Duodenal mucosa (tissue), 2 donors: ENCODE measurements around the gene ETV6.

Experiments
- H3K27ac ChIP-seq: one replicate; pipeline ENCODE4 v1.7.0; 2013; ENCODE audit warnings: low read depth, low read length
- H3K27me3 ChIP-seq, 2 donors: one replicate each; pipeline ENCODE4 v1.7.0; 2013; ENCODE audit warnings: low read length in 2 of 2, control low read depth in 1 of 2; ENCODE audit not compliant: insufficient read depth in 2 of 2, control insufficient read depth in 1 of 2
- H3K36me3 ChIP-seq, 2 donors: one replicate each; pipeline ENCODE4 v1.7.0; 2013; ENCODE audit warnings: low read length in 2 of 2, control low read depth in 1 of 2; ENCODE audit not compliant: insufficient read depth in 2 of 2, control insufficient read depth in 1 of 2
- H3K4me1 ChIP-seq, 2 donors: one replicate each; pipeline ENCODE4 v1.7.0; 2013; ENCODE audit warnings: low read length in 2 of 2, control low read depth in 1 of 2; ENCODE audit not compliant: insufficient read depth in 2 of 2, control insufficient read depth in 1 of 2
- H3K4me3 ChIP-seq, 2 donors: one replicate each; pipeline ENCODE4 v1.7.0; 2013; ENCODE audit warnings: low read length in 2 of 2, low read depth in 1 of 2
- H3K9ac ChIP-seq, 2 donors: one replicate each; pipeline ENCODE4 v1.7.0; 2013; ENCODE audit warnings: low read length in 2 of 2, low read depth in 1 of 2
- H3K9me3 ChIP-seq, 2 donors: one replicate each; pipeline ENCODE4 v1.7.0; 2013; ENCODE audit warnings: low read length in 2 of 2, control low read depth in 1 of 2; ENCODE audit not compliant: control insufficient read depth in 1 of 2

Gene ETV6

DNA sequence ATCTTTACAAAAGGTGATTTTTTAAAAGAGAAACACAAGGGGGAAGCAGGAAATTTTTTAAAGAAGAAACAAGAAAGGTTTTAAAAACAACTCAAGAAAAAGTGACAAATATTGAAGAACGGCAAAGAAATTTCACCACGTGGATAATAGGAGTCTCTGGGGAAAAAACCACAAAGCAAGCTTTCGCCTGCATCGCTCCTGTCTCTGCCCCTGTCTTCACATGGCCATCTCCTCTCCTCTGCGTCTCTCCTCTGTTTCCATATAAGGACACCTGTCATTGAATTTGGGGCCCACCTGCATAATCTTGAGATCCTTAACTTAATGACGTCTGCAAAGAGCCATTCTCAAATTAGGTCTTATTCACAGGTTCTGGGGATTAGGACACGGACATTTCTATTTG is 175.8 kb downstream of the ETV6 start:
- no peaks in the 10 kb centered on the region for H3K27me3 ChIP-seq
- peaks cover 14 to 23% of the 10 kb centered on the region in 2 donors for H3K4me1 ChIP-seq
- no peak overlapping the region for H3K9ac ChIP-seq
- no peak overlapping the region for H3K4me3 ChIP-seq
- H3K27ac ChIP-seq: no peak overlapping the region
- H3K36me3 ChIP-seq: peaks cover 0 to 7% of the 10 kb centered on the region in 2 donors
- no peaks in the 10 kb centered on the region for H3K9me3 ChIP-seq

DNA sequence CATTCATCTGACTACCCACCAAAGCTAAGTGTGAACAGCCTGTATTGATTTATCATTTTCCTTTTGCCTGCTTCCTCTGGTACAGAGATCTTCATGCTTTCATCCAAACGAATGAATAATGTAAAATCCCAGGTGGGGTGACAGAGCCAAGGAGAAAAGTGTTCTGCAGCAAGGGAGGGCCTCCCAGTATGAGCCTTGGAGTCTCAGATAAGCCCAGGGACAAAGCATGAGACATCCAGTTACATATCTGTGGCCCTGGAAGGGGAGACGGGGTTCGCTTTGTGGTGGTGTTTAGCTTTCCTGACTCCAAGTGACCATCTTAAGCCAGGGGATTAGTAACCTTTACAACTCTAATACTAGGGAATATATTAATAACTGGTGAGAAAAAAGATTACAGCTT is 177.1 kb downstream of the ETV6 start:
- Histone ChIP-seq H3K36me3 (peaks cover 0 to 7% of the 10 kb centered on the region in 2 donors), H3K4me1 (peaks cover 14 to 23% of the 10 kb centered on the region in 2 donors), H3K4me3 (no peak overlapping the region), H3K9ac (no peak overlapping the region), H3K9me3 (no peaks in the 10 kb centered on the region), H3K27me3 (no peaks in the 10 kb centered on the region), H3K27ac (no peak overlapping the region)

- Histone ChIP-seq H3K9me3 (no peaks in the 10 kb centered on the region), H3K4me1 (peaks cover 7 to 16% of the 10 kb centered on the region in 2 donors), H3K4me3 (no peak overlapping the region), H3K36me3 (peaks cover 0 to 7% of the 10 kb centered on the region in 2 donors), H3K27ac (no peak overlapping the region), H3K27me3 (no peaks in the 10 kb centered on the region), H3K9ac (no peak overlapping the region)
Observed at GRCh38 chr12:11827091-11828061, 177.9 kb downstream of the ETV6 start.

DNA sequence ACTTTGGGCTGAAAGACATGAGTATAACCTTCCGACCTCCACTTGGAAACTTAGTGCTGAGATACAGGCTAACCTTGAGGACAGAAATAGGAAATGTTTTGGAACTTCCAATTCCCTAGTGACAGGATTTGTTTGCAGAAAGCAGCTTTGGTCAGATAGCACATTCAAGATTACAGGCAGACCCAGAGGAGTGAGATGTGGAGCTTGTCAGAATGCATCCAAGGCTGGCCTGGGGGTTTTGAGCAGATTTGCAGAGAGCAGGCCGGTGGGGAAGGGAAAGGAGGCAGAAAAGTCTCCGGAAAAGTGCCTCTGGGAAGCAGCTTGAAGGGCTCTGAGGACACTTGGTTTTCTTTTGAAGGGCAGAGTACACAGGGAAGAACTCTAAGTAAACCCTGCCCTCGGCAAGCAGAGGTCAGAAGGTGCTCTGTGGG is 180.3 kb downstream of the ETV6 start:
- H3K4me3 ChIP-seq: no peak overlapping the region

GRCh38 chr12:11830307-11830801 is 180.9 kb downstream of the ETV6 start:
- H3K36me3 ChIP-seq: peaks cover 0 to 7% of the 10 kb centered on the region in 2 donors
- H3K9me3 ChIP-seq: no peaks in the 10 kb centered on the region
- no peak overlapping the region for H3K9ac ChIP-seq
- no peak overlapping the region for H3K27ac ChIP-seq
- H3K4me1 ChIP-seq: peaks cover 14 to 31% of the 10 kb centered on the region in 2 donors
- H3K4me3 ChIP-seq: no peak overlapping the region
- no peaks in the 10 kb centered on the region for H3K27me3 ChIP-seq

More for the DNA sequence above, 180.3 kb downstream of the ETV6 start:
- H3K27me3 ChIP-seq: no peaks in the 10 kb centered on the region
- no peak overlapping the region for H3K27ac ChIP-seq
- H3K9me3 ChIP-seq: no peaks in the 10 kb centered on the region
- peaks cover 14 to 28% of the 10 kb centered on the region in 2 donors for H3K4me1 ChIP-seq
- no peak overlapping the region for H3K9ac ChIP-seq
- peaks cover 0 to 7% of the 10 kb centered on the region in 2 donors for H3K36me3 ChIP-seq

GRCh38 chr12:11832093-11832492 is 182.6 kb downstream of the ETV6 start:
- H3K4me1 ChIP-seq: peaks cover 19 to 36% of the 10 kb centered on the region in 2 donors
- H3K36me3 ChIP-seq: no peaks in the 10 kb centered on the region
- no peaks in the 10 kb centered on the region for H3K27me3 ChIP-seq
- H3K27ac ChIP-seq: no peak overlapping the region
- no peak overlapping the region for H3K9ac ChIP-seq
- H3K4me3 ChIP-seq: no peak overlapping the region
- H3K9me3 ChIP-seq: no peaks in the 10 kb centered on the region

DNA sequence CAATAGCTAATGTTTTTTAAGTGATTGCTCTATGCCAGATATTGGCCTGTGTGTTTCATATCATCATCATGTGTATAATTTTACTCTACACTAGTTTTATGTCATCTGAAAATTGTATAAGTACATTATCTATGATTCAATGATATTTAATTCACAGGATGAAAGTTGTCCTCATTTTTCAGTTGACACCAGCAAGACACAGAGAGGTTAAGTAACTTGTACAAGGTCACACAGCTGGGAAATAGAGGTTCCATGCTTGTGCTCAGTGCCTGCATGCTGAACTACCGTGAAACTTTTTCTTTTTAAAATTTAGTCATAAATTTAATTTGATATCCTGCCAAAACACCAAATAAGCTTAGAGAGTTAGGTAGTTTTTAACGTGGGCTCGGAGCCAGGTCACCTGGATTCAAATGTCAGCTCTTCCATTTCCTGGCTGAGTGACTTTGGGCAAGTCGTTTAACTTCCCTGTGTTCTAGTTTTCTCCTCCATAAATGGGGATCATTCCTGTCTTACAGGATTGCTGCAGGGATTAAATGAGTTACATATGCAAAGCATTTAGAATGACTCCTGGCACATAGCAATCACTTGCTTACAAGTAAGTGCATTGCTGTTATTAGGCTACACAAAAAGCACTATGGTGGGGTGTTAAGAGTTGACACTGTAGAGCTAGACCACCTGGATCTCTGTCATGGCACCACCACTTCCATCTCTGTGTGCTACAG is 183.9 kb downstream of the ETV6 start:
- no peaks in the 10 kb centered on the region for H3K9me3 ChIP-seq
- H3K27me3 ChIP-seq: no peaks in the 10 kb centered on the region
- no peak overlapping the region for H3K27ac ChIP-seq
- peaks cover 22 to 33% of the 10 kb centered on the region in 2 donors for H3K4me1 ChIP-seq
- H3K9ac ChIP-seq: no peak overlapping the region
- H3K36me3 ChIP-seq: no peaks in the 10 kb centered on the region
- H3K4me3 ChIP-seq: no peak overlapping the region

DNA sequence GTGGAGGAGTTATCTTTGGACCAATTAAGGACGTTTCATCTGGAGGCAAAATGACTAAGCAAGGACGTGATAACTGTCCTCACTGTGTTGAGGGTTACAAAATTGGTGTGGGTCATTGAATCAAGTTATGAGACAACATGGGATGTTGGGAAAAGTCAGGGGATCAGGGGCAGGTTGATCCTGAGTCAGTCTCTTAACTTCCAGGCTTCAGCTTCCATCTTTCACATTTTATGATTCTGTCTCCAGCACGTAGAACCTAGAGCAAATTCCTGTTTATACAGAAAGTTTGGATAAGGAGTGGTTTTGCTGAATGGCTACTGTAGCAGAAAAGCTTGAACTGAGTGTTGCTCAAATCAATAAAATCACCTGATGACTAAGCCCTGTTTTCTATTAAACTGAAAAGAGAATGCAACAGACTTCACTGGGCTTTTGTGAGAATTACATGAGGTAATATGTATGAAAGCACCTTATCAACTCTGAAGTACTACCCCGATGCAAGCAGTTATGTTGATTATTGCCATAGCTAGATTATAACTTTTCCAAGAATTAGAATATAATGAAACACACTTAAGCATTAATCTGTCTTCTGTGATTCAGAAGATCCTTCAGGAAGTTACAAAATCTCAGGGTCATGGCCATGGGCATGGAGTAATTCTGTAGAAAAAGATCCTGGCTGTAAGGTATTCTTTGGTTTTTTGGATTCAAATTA is 184.8 kb downstream of the ETV6 start:
- Histone ChIP-seq H3K27ac (no peak overlapping the region), H3K27me3 (no peaks in the 10 kb centered on the region), H3K4me1 (peaks cover 32 to 42% of the 10 kb centered on the region in 2 donors), H3K9ac (no peak overlapping the region), H3K9me3 (no peaks in the 10 kb centered on the region), H3K36me3 (no peaks in the 10 kb centered on the region), H3K4me3 (no peak overlapping the region)

GRCh38 chr12:11834931-11835330 is 185.5 kb downstream of the ETV6 start:
- H3K27ac ChIP-seq: no peak overlapping the region
- peaks cover 36 to 42% of the 10 kb centered on the region in 2 donors for H3K4me1 ChIP-seq
- no peaks in the 10 kb centered on the region for H3K36me3 ChIP-seq
- H3K9ac ChIP-seq: no peak overlapping the region
- no peaks in the 10 kb centered on the region for H3K9me3 ChIP-seq
- no peak overlapping the region for H3K4me3 ChIP-seq
- no peaks in the 10 kb centered on the region for H3K27me3 ChIP-seq
